Subcutaneous abdominal adipose tissue (tissue), 5 donors: Measurements from ENCODE around the gene IGLL5.

Experiments used
- H3K27ac ChIP-seq: one replicate; pipeline ENCODE4 v1.7.0; 2013; ENCODE audit warnings: low read depth, mild to moderate bottlenecking, inconsistent platforms, low read length, moderate library complexity
- H3K27me3 ChIP-seq, 5 donors: one replicate each; pipeline ENCODE4 v1.7.0; 2013; ENCODE audit warnings: low read length in 5 of 5, inconsistent platforms in 1 of 5; ENCODE audit not compliant: control insufficient read depth in 5 of 5, insufficient read depth in 4 of 5
- H3K36me3 ChIP-seq, 5 donors: one replicate each; pipeline ENCODE4 v1.7.0; 2013; ENCODE audit warnings: low read length in 5 of 5; ENCODE audit not compliant: control insufficient read depth in 5 of 5, insufficient read depth in 5 of 5
- H3K4me1 ChIP-seq, 5 donors: one replicate each; pipeline ENCODE4 v1.7.0; 2013; ENCODE audit warnings: low read length in 5 of 5, mild to moderate bottlenecking in 3 of 5, moderate library complexity in 1 of 5; ENCODE audit not compliant: control insufficient read depth in 5 of 5, insufficient read depth in 5 of 5
- H3K4me3 ChIP-seq, 5 donors: one replicate each; pipeline ENCODE4 v1.7.0; 2013; ENCODE audit warnings: low read length in 5 of 5, low read depth in 1 of 5
- H3K9ac ChIP-seq, 5 donors: one replicate each; pipeline ENCODE4 v1.7.0; 2013; ENCODE audit warnings: low read length in 5 of 5, mild to moderate bottlenecking in 4 of 5, moderate library complexity in 3 of 5
- H3K9me3 ChIP-seq, 5 donors: one replicate each; pipeline ENCODE4 v1.7.0; 2013; ENCODE audit warnings: low read length in 5 of 5; ENCODE audit not compliant: control insufficient read depth in 5 of 5
- donor health status: healthy.
- donor health status: healthy.
- donor health status: healthy.
- donor health status: healthy.
- donor health status: healthy.

IGLL5 gene

DNA sequence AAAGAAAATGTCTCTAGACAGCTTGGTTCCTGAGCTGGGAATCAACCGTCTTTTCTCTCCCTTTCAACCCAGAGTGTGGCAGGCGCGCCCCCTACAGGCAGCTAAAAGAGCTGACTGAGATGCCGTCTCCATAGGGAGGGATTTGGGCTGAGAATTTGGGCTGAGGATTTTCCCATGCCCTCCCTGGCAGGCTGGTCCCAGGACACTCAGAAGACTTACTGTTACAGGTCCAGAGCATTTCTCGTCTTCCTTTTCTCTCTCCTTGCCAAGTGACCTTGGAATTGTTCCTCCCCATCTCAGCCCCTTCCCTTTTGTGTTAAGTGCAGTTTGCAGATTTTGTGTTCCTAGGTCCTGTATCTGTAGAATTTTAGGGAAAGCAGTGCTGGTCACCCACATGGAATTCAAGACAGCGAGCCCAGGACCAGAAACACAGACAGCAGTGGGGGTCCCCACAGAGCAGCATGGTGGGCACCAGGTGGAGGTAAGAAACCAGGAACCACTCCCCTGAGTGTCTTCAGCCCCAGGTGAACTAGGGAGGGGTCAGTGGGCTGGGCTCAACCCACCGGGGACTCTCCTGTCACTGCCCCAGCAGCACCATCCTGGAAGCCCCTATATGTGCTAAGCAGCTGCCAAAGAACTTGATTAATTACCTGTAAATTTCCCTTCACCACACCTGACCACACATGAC is 9.9 kb upstream of the IGLL5 start:
- H3K36me3 ChIP-seq: no peaks in the 10 kb centered on the region
- no peak overlapping the region for H3K4me3 ChIP-seq
- no peak overlapping the region for H3K27ac ChIP-seq
- no peak overlapping the region for H3K9ac ChIP-seq
- H3K9me3 ChIP-seq: peaks cover 0 to 8% (median 7%) of the 10 kb centered on the region in 5 donors
- peaks cover 0 to 21% (median 7%) of the 10 kb centered on the region in 5 donors for H3K27me3 ChIP-seq
- no peaks in the 10 kb centered on the region for H3K4me1 ChIP-seq

DNA sequence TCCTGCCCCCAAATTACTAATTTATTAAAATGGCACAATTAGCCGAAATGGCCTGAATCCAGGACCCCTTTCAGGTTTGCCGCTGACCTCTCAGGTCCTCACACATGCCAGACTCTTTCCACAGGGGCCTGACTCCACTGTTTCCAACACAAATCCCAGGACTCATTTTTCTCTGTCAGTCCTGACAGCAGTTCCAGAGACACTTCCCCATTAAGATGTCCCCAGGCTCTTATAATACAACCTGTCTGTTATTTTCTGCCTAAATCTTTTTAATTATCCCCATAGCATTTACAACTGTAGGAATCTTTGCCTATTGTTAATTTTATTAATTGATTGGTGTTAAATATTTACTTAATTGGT is 9.4 kb upstream of the IGLL5 start:
- H3K27ac ChIP-seq: no peak overlapping the region
- no peak overlapping the region for H3K9ac ChIP-seq
- peaks cover 0 to 19% (median 7%) of the 10 kb centered on the region in 5 donors for H3K27me3 ChIP-seq
- peaks cover 0 to 8% (median 7%) of the 10 kb centered on the region in 5 donors for H3K9me3 ChIP-seq
- no peaks in the 10 kb centered on the region for H3K4me1 ChIP-seq
- H3K36me3 ChIP-seq: no peaks in the 10 kb centered on the region
- no peak overlapping the region for H3K4me3 ChIP-seq

DNA sequence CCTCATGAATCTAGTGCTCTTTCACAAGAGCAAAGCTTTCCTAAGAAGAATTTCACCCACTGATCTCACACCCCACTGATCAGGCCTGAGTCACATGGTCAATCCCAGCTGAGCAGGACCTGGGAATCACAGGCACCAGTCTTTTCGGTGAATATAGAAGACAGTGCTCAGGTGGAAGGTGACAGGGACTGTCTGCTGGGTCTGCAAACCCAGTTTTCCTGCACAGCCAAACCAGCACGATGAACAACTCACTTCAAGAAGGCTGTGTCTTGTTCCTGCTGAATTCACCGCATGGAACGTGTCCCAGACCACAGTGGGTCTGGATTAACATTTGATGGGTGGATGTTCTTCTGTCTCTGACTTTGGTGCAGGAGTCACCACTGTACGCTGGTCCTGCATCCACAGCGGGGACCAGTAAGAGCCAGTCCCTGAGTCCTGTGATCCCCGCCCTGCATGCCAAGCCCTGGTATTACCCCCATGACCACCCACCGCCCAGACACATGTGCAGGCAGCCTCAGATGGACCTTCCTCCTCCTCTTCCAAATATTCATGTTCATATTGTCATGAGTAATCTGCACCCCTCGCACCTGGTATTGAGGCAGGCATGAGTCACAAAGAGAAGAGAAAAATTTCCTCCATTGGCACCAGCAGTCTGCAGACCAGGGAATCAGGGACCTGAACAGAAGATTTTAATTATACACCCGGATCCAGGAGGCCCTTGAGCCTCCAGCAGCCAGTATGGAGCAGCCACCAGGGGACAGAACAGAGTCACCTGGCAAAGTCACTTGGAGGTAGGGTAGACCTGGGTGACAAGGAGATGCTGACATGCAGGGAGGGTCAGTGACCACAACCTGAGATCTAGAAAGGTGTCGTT is 8.6 kb upstream of the IGLL5 start:
- Histone ChIP-seq H3K9me3 (peaks cover 0 to 8% (median 5%) of the 10 kb centered on the region in 5 donors), H3K4me1 (no peaks in the 10 kb centered on the region), H3K4me3 (no peak overlapping the region), H3K9ac (no peak overlapping the region), H3K27me3 (peaks cover 0 to 19% (median 7%) of the 10 kb centered on the region in 5 donors), H3K27ac (no peak overlapping the region), H3K36me3 (no peaks in the 10 kb centered on the region)

- no peak overlapping the region for H3K4me3 ChIP-seq
- H3K27me3 ChIP-seq: peaks cover 0 to 19% (median 7%) of the 10 kb centered on the region in 5 donors
- H3K36me3 ChIP-seq: no peaks in the 10 kb centered on the region
- H3K9me3 ChIP-seq: peaks cover 0 to 3% (median 0%) of the 10 kb centered on the region in 5 donors
- H3K27ac ChIP-seq: no peak overlapping the region
- H3K4me1 ChIP-seq: no peaks in the 10 kb centered on the region
- H3K9ac ChIP-seq: no peak overlapping the region
Measured at GRCh38 chr22:22879675-22880155, 7.9 kb upstream of the IGLL5 start.

DNA sequence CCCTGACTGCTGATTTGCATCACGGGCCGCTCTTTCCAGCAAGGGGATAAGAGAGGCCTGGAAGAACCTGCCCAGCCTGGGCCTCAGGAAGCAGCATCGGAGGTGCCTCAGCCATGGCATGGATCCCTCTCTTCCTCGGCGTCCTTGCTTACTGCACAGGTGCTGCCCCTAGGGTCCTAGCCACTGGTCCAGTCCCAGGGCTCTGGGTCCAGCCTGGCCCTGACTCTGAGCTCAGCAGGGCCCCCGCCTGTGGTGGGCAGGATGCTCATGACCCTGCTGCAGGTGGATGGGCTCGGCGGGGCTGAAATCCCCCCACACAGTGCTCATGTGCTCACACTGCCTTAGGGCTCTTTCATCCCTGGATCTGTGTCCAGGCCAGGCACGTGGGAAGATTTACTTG is 7.0 kb upstream of the IGLL5 start:
- no peaks in the 10 kb centered on the region for H3K9me3 ChIP-seq
- no peaks in the 10 kb centered on the region for H3K4me1 ChIP-seq
- no peaks in the 10 kb centered on the region for H3K36me3 ChIP-seq
- H3K9ac ChIP-seq: no peak overlapping the region
- H3K27me3 ChIP-seq: peaks cover 0 to 19% (median 7%) of the 10 kb centered on the region in 5 donors
- no peak overlapping the region for H3K27ac ChIP-seq
- no peak overlapping the region for H3K4me3 ChIP-seq

GRCh38 chr22:22881116-22882000 is 6.3 kb upstream of the IGLL5 start:
- peaks cover 0 to 19% (median 7%) of the 10 kb centered on the region in 5 donors for H3K27me3 ChIP-seq
- H3K4me3 ChIP-seq: no peak overlapping the region

GRCh38 chr22:22882033-22882717 is 5.4 kb upstream of the IGLL5 start:
- Histone ChIP-seq H3K27me3 (peaks cover 0 to 19% (median 7%) of the 10 kb centered on the region in 5 donors), H3K9me3 (no peaks in the 10 kb centered on the region), H3K27ac (no peak overlapping the region), H3K36me3 (no peaks in the 10 kb centered on the region), H3K9ac (no peak overlapping the region), H3K4me1 (no peaks in the 10 kb centered on the region), H3K4me3 (no peak overlapping the region)

More at GRCh38 chr22:22881116-22882000, 6.3 kb upstream of the IGLL5 start:
- Histone ChIP-seq H3K36me3 (no peaks in the 10 kb centered on the region), H3K4me1 (no peaks in the 10 kb centered on the region), H3K9ac (no peak overlapping the region), H3K9me3 (no peaks in the 10 kb centered on the region), H3K27ac (no peak overlapping the region)

GRCh38 chr22:22883090-22883727 is 4.4 kb upstream of the IGLL5 start:
- no peak overlapping the region for H3K27ac ChIP-seq
- no peaks in the 10 kb centered on the region for H3K9me3 ChIP-seq
- no peak overlapping the region for H3K9ac ChIP-seq
- no peak overlapping the region for H3K4me3 ChIP-seq
- H3K27me3 ChIP-seq: peaks cover 0 to 19% (median 9%) of the 10 kb centered on the region in 5 donors
- H3K4me1 ChIP-seq: no peaks in the 10 kb centered on the region
- no peaks in the 10 kb centered on the region for H3K36me3 ChIP-seq
